ENCODE measurements around the gene TXNIP. TPM values are rescaled to one million over a fixed set of nuclear protein-coding genes. Genes with fewer than 3 reads are reported as not detected.

Gene TXNIP
- total RNA-seq = 160 TPM in 2 replicates
- polyA plus RNA-seq = 75.3 and 85.0 TPM in 2 replicates

DNA sequence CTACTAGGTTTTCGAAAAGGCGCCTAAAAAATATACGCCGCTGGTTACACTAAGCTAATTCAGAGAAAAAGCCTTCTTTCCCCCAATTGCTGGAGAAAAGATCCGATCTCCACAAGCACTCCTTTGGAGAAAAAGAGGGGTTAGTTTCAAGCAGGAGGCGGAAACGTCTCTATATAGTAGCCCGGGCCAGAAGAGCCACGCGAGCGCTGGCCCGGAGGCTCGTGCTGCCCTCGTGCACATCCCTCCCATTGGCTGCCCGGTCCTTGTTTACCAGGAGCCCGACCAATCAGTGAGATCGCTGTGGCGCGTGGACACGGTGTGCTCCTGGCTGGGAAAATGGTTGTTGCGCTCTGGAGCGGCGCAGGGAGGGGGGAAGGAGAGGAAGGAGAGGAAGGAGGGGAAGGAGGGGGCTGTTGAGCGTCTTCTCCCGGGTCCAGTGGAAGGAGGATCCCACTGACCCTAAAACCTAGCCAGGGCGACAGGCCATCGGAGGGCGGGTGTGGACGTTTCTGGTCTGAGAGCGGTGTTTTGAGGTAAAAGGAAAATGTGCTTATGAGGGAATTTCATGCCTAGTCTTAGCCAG lies at the start of gene TXNIP:
Gene TXNIP, minus strand, starts transcription at position 147 of the 583 bp plus-strand sequence. CDS start 313 bp downstream, outside the sequence.
- H3K4me2 ChIP-seq = peak within 1 kb of the TSS; percentile 84
- H3K4me1 ChIP-seq (ENCODE audit: insufficient read depth) = peaks cover 21% of the 10 kb centered on the region
- H3K27ac ChIP-seq = peak within 1 kb of the TSS; percentile 87
- peaks cover 6% of the 10 kb centered on the region for H3K36me3 ChIP-seq (replicated peaks; ENCODE audit: insufficient read depth, low read depth)
- no peak for TF ChIP-seq EZH2 (IDR thresholded peaks at IDR 0.05; ENCODE audit: borderline replicate concordance)
- no peak for TF ChIP-seq EZH2phosphoT487 (IDR thresholded peaks at IDR 0.05; ENCODE audit: low read depth, severe bottlenecking, unreplicated experiment)
- TF ChIP-seq CTCF (IDR thresholded peaks at IDR 0.05; ENCODE audit: poor library complexity) = no peak
- no peaks in the 10 kb centered on the region for H3K9me3 ChIP-seq (ENCODE audit: low read depth)
- peaks cover 36% of the 10 kb centered on the region for H4K20me1 ChIP-seq (ENCODE audit: insufficient read depth, poor library complexity, severe bottlenecking)
- peak within 1 kb of the TSS; percentile 88 for H3K4me3 ChIP-seq
- WGBS (ENCODE audit: low lambda C conversion rate, missing lambda C conversion rate) = 3% methylated on average over 28 of the region's 30 CpGs
- H3K27me3 ChIP-seq = no peaks in the 10 kb centered on the region
- no peaks in the 10 kb centered on the region for H3K9me2 ChIP-seq (replicated peaks; ENCODE audit: insufficient read depth)
- peak; percentile 98 for DNase-seq (ENCODE audit: low spot score)
- H2AFZ ChIP-seq = peak within 1 kb of the TSS; percentile 34
- H3K79me2 ChIP-seq = peaks cover 41% of the 10 kb centered on the region

DNA sequence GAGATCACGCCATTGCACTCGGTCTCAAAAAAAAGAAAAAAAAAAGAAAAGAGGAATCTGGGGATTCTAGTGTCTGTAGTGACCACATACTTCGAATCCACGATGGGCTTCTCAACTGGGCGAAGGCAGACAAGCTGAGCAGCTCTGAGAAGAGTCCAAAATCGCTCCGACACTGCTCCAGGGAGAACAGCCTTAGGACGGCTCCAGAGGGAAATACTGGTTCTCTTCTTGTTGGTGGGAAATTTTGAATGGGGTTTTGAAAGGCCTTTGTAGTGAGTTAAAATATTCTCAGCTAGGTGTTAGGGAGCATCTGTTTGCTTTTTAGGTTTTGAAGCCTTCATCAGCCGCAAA lies 43.4 kb upstream of the TXNIP start:
- Histone ChIP-seq H3K27ac (peak overlapping the region; percentile 97), H2AFZ (no peak overlapping the region)
- DNase-seq (ENCODE audit: low spot score) = no peak

DNA sequence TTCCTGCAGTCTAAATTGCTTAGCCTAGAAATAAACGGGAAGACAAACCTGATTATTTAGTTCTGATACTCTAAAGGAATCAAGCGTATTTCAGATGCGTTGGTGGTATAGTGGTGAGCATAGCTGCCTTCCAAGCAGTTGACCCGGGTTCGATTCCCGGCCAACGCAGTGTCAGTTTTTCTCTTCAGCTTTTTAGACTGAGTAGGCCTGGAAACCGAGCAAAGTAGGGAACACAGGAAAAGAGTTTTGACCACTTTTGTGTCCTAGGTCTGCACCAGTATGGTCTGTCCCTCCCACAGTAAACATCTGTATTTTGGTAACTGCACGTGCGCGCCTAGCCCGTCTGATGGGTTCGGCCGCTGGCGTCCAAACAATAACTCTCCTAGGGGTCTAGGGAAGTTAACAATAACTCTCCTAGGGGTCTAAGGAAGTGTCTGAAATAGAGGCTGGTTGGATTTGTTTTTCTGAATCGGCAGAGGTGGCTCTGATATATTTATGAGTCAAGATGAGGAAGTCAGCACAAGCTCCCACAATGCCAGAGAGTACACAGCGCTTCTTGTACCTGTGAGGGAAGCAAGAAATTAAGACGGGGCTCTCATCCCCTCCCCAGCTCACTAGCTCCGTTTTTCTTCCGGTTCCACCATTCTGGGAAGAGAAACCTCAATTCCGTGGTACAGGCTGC lies 40.7 kb upstream of the TXNIP start:
- H3K4me2 ChIP-seq = peak overlapping the region; percentile 81
- 0% methylated on average over 21 of the region's 21 CpGs for WGBS (ENCODE audit: low lambda C conversion rate, missing lambda C conversion rate)
- peak overlapping the region; percentile 97 for H3K27ac ChIP-seq
- H3K36me3 ChIP-seq (replicated peaks; ENCODE audit: insufficient read depth, low read depth) = no peaks in the 10 kb centered on the region
- H2AFZ ChIP-seq = peak overlapping the region; percentile 84
- H3K27me3 ChIP-seq = no peaks in the 10 kb centered on the region
- no peaks in the 10 kb centered on the region for H3K79me2 ChIP-seq
- H4K20me1 ChIP-seq (ENCODE audit: insufficient read depth, poor library complexity, severe bottlenecking) = no peaks in the 10 kb centered on the region
- no peaks in the 10 kb centered on the region for H3K9me3 ChIP-seq (ENCODE audit: low read depth)
- H3K4me1 ChIP-seq (ENCODE audit: insufficient read depth) = no peaks in the 10 kb centered on the region
- peak; percentile 84 for DNase-seq (ENCODE audit: low spot score)
- H3K9me2 ChIP-seq (replicated peaks; ENCODE audit: insufficient read depth) = no peaks in the 10 kb centered on the region
- TF ChIP-seq CTCF (IDR thresholded peaks at IDR 0.05; ENCODE audit: poor library complexity) (no peak), EZH2phosphoT487 (IDR thresholded peaks at IDR 0.05; ENCODE audit: low read depth, severe bottlenecking, unreplicated experiment) (no peak), EZH2 (IDR thresholded peaks at IDR 0.05; ENCODE audit: borderline replicate concordance) (no peak)
- H3K4me3 ChIP-seq = peak overlapping the region; percentile 53

More for the DNA sequence above, 43.4 kb upstream of the TXNIP start:
- H4K20me1 ChIP-seq (ENCODE audit: insufficient read depth, poor library complexity, severe bottlenecking) = no peaks in the 10 kb centered on the region
- H3K79me2 ChIP-seq = no peaks in the 10 kb centered on the region
- H3K36me3 ChIP-seq (replicated peaks; ENCODE audit: insufficient read depth, low read depth) = no peaks in the 10 kb centered on the region
- no peak overlapping the region for H3K4me2 ChIP-seq
- no peaks in the 10 kb centered on the region for H3K9me2 ChIP-seq (replicated peaks; ENCODE audit: insufficient read depth)
- no peaks in the 10 kb centered on the region for H3K4me1 ChIP-seq (ENCODE audit: insufficient read depth)
- TF ChIP-seq CTCF (IDR thresholded peaks at IDR 0.05; ENCODE audit: poor library complexity) (no peak), EZH2phosphoT487 (IDR thresholded peaks at IDR 0.05; ENCODE audit: low read depth, severe bottlenecking, unreplicated experiment) (no peak), EZH2 (IDR thresholded peaks at IDR 0.05; ENCODE audit: borderline replicate concordance) (no peak)
- no peaks in the 10 kb centered on the region for H3K27me3 ChIP-seq
- H3K9me3 ChIP-seq (ENCODE audit: low read depth) = no peaks in the 10 kb centered on the region
- WGBS (ENCODE audit: low lambda C conversion rate, missing lambda C conversion rate) = 93% methylated on average over 8 of the region's 9 CpGs
- H3K4me3 ChIP-seq = no peak overlapping the region

Data from hepatocyte (in vitro differentiated cells).